ENCODE data around the gene ALDH18A1.
"Not testable (repeated sequence)": the region's sequence is repeated elsewhere in the genome, so short reads cannot be mapped to it uniquely, and the experiment has no call there.

ALDH18A1 gene

DNA sequence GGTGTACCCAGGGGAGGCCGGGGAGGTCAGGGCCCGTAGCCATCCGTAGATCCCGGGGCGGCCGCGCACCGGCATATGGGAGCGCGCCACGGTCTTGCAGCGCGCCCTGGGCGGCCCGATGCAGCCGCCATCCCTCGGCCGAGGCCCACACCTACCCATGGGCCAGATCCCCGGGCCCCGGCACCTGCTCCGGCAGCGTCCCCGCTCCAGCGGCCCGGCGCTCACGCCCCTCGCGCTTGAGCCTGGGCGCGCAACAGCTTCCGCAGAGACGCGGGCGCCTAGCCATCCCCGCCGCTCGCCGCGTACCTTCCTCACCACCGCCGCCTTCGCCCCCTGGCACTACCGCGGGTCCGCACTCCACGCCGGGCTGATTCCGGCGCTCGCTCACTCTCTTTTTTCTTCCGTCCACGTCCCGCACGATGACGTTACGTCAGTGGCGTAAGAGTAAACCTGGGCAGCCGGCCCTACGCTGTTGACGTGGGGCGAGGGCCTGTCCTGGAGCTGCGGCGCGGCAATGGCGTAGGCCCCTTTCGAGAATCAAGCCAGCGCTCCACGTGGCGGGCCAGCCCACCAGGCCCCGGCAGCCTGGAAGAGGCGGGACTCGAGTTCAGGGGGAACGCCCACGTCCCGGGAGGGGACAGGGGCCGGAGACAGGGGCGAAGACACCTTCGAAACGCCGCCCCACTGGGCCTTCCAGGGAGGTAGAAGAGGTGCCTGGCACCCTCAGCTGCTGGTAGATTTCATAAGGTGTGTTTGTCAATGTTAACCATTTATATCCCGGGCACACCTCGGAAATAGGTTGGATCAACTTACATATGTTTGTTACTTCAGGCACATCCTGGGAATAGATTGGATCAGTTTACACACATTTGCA, at the start of gene ALDH18A1:
ALDH18A1 (minus strand) TSS at position 421 of the 874 bp plus-strand sequence. CDS start 3,334 bp downstream, outside the sequence.
- peak; percentile 88 for DNase-seq (ENCODE audit: low read depth)

DNA sequence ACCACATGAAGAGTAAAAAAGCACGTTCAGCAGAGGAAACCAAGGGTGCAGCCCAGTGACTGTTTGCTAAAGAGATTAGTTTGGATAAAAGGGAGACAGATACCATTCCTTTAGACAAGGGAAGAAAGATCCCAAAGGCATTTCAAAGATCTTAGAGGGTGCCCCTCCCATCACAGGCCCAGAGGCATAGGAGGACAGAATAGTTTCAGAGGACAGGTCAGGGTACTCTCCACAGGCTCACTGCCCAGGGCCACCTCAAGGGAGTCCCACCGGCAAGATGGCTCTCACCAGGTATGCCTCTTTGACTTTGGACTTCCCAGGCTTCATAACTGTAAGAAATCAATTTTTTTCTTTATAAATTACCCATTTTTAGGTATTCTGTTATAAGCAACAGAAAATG, 41.9 kb upstream of the ALDH18A1 start:
- DNase-seq (ENCODE audit: low read depth) = no peak

DNA sequence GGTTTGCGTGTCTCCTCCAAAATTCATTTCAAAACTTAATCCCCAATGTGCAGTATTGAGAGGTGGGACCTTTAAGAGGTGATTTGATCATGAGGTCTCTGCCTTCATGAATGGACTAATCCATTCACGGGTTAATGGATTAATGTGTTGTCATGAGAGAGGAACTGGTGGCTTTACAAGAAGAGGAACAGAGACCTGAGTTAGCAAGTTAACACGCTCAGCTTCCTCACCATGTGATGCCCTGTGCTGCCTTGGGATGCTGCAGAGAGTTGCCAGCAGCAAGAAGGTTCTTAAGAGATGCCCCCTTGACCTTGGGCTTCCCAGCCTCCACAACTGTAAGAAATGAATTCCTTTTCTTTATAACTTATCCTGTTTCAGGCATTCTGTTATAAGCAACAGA, 40.9 kb upstream of the ALDH18A1 start:
- DNase-seq (ENCODE audit: low read depth) = no peak

DNA sequence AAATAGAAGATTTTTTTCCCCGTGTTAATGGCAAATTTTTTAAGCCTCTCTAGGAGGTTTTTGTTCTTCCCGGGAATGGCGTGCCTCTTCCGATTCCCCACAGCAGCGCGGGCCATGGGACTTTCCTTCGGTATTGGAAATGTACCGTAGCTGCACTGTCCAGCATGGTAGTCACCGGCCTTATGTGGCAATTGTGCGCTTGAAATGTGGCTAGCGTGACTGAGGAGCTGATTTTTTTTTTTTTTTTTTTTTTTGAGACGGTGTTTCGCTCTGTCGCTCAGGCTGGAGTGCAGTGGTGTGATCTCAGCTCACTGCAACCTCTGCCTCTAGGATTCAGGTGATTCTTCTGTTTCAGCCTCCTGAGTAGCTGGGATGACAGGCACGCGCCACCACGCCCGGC, 38.2 kb upstream of the ALDH18A1 start:
- DNase-seq (ENCODE audit: low read depth) = no peak

DNA sequence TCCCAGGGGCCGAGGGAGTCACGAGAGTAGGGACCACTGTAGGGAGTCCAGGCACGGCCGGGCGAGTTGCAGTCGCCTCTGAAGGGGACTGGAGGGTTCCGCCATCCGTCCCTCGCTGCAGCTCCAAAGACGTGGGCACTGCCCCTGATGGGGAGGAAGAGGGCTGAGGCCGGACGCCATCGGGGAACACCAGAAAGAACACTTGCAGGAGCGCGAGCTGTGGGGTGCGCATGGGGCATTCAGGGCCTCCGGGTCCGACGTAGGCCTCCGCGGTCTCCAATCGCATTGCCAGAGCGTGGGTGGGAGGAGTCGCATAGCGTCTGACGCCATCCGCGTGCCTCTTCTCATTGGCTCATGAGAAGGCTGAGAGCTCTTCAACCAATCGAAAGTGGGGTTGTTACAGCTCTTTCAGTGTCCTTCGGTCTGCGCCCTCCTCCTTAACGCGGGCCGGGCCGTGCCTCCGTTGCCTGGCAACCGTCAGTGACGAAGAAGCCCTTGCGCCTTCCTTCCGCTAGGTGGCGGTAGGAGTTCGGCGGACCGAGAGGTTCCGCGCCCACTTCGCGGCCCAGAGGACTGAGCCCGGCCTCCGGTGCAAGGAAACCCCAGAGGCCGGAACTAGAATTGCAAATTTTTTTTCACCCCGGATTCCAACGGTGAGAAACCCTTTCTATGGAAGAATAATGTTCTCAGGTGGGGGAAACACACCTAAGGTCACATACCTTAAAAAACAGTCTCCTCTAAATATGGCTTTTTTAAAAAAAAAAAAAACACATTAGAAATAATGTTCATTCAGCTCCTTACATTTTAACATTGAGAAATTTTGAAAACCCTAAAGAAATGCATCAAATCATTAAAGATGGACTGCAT, 37.4 kb upstream of the ALDH18A1 start, which contains the start of gene TCTN3:
TCTN3 (minus strand) TSS at position 260 of the 867 bp plus-strand sequence; CDS start at position 232, 28 bp downstream.
- peak; percentile 99 for DNase-seq (ENCODE audit: low read depth)

DNA sequence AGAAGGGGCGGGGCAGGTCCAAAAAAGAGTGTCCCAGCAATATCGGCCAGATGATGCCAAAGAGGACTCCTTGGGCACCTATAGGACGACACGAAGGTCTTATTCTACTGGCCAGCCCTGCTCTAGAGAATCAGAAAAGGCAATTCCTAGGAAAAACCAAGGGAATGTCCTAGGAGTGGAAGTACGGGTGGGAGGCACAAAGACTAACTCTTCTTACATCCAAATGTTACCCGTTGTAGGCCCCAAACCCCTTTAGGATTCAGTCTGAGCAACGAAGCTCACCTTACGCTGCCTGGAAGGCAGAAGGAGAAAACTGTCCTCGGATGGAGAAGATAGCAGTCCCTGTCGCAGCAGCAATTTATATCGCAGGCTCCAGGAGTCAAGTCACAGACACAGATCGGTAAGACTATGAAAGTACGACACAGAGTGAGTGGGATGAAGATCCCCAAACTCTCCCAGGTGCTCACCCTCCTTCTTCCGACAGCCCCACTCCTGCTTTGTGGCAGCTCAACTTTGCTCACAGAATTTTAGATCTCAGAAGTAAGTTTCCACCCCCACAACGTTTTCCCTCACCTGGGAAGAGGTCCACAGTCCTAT, 36.7 kb upstream of the ALDH18A1 start:
- peak; percentile 3 for DNase-seq (ENCODE audit: low read depth)

DNA sequence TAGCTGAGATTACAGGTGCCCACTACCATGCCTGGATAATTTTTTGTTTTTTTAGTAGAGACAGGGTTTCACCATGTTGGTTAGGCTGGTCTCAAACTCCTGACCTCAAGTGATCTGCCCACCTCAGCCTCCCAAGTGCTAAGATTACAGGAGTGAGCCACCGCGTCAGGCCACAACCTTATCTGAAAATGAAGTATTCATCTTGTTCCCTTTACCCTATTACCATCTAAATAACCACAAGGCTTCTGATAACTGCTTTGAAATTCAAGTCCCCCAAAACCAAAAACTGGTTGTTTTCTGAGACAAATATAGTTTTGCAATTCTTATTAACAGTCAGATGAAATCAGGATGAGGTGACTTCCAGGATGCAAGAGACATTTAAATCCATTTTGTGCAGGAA, 34.8 kb upstream of the ALDH18A1 start:
- DNase-seq (ENCODE audit: low read depth) = no peak

DNA sequence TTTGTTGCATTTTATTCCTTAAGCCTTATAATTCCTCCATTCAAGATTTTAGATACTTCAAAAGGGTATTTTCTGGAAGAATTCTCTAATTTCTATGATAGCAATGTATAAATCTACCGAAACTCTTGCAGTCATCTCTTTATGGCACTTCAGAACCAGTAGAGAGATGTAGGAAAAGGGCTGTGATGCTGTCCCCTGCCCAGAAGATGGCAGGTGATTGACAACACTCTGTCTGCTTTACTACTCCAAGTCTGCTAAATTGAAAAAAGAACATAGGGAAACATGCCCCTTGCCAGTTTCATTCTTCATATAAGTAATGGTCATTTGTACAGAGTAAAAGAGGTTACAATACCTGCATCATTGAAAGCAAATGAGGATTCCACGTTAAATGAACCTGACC, 32.1 kb upstream of the ALDH18A1 start:
- DNase-seq (ENCODE audit: low read depth) = no peak

DNA sequence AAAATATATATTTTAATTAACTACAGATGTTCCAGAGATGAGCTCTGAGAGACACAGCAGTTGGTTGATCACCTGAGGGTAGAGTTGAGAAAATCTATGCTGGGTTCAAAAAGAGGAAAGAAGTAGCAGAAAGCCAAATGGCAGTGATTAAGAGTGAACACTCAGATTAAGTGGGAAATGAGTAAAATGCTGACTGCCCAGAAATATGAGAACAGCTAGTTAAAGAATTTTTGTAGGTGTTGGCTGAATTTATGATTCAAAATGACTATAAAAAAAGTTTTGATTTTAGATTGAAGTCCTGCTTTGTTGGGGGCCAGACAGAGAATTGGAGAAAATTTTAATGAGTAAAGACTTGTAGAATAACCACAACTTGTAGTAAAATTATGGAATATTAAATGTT, 27.5 kb upstream of the ALDH18A1 start:
- DNase-seq (ENCODE audit: low read depth) = no peak

DNA sequence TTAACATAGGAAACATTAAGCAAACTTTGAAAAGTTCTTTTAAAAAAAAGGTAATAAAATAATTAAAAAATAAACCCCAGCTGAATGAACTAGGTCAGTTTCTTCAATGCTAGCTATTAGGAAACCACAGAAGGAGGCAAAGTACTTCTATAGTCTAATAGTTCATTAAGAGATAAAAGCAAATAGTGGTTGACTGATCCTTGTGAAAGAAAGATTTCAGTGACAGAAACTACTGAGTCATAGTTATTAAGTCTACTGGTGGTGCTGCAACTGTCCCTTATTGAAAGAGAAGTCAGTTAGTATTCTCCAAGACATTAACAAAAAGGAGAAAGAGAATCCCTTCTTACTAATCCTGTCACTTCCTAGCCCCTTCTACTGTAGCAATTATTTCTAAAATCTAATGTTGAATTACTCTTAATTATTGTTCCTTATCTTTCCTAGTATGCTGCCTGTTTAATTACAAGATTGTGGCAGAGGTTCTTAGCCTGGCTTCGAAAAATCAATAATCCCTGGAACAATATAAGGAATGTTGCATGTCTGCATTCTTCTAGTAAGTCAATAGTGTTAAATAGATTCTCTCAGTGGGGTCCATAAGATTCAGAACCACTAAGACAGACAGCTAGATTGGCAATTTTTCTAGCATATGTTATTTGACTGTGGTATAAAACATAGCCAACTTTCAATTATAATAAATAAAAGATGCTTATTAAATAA, 19.0 kb upstream of the ALDH18A1 start:
- DNase-seq (ENCODE audit: low read depth) = no peak

DNA sequence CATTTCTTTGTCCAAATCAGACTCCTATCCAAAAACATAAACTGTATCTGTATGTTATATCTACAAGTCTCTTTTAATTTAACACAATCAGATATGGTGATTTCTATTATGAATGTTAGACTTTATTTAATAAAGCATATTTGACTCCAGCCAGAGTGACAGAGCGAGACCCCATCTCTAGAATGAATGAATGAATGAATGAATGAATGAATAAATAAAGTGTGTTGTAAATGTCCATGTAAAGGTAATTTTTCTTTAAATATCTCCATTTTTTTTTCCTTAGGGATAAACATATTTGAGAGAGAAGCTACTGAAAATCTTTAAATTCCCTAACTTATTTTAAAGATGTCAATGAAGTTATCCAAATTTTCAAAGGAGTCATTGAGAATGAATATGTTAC, 18.1 kb upstream of the ALDH18A1 start:
- DNase-seq (ENCODE audit: low read depth) = no peak

DNA sequence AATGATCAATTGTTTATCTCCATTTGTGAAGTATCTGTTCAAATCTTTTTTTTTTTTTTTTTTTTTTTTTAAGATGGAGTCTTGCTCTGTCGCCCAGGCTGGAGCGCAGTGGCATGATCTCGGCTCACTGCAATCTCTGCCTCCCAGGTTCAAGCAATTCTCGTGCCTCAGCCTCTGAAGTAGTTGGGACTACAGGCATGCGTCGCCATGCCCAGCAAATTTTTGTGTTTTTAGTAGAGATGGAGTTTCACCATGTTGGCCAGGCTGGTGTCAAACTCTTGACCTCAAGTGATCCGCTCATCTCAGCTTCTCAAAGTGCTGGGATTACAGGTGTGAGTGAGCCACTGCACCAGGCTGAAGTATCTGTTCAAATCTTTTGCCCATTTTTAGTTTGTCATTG, 16.1 kb upstream of the ALDH18A1 start:
- not testable (repeated sequence) for DNase-seq (ENCODE audit: low read depth)

DNA sequence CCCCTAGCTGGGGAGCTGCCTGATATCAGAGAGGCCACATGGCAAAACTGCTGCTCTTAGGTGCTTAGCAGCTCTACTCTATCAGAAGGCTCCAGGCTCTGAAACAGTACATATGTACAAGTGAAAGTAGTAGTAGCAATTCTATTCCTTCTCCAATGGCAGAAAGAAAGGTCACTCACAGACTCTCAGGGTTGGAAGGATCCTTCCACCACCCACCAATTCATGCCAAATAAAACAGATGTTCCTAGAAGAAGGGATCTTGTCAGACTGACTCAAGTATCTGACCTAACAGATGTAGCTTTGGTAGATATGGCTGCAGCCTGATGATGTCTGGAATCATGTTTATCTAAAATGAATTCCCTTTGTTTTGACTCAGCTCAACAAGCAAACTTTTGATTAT, 8.0 kb upstream of the ALDH18A1 start:
- peak; percentile 15 for DNase-seq (ENCODE audit: low read depth)

DNA sequence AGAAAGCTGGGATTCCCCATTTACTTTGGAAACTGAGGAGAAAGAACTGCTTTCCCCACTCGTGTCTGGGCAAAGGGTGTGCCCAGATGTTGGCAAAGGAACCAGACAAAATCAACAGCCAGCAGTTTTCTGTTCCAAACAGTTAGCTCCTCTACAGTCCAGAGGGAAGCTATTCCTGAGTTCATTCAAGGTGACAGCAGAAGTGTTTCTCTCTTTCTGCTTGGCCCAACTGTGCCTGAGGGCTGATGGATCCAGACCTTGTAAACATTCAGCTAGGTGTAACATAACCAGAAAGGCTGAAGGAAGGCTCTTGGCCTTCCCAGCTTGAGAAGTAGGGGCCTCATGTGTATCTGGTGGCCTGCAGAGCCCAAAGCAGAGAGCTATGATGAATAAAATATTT, 7.0 kb upstream of the ALDH18A1 start:
- no peak for DNase-seq (ENCODE audit: low read depth)

DNA sequence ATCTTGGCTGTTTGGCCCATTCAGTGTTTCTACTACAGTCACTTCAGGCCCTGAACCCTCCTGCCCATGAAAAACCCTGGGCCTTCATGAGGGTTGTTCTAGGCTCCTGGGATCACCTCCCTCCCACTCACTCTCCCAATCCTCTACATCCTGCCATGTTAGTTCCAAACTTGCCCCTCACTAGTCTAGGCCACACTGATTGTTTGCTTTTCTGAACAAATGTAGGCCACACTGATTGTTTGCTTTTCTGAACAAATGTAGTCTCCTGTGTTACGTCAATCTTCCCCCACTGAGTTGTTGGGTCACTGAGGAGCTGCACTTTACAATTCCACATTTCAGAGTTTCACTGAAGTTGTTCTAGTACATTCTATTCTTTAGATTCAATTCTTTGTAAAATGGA, 5.3 kb upstream of the ALDH18A1 start:
- DNase-seq (ENCODE audit: low read depth) = no peak

DNA sequence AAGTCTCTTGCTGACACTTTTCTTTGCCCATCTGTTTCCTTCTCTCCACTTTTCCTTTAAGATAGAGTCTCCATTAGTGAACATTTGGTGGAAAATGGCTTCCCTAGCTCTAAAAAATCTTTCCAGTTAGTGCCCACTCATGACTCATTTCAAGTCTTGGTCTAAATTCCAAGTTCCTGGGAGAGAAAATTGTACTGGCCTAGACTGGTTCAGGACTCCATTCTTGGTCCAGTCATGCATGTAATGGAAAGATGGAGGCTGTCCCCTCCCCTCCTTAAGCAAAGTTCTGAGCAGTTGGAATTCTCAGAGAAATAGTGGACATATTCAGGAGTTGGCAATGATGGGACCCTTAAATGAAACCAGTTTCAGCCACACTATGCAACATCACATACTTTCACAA, 3.8 kb upstream of the ALDH18A1 start:
- peak; percentile 35 for DNase-seq (ENCODE audit: low read depth)

DNA sequence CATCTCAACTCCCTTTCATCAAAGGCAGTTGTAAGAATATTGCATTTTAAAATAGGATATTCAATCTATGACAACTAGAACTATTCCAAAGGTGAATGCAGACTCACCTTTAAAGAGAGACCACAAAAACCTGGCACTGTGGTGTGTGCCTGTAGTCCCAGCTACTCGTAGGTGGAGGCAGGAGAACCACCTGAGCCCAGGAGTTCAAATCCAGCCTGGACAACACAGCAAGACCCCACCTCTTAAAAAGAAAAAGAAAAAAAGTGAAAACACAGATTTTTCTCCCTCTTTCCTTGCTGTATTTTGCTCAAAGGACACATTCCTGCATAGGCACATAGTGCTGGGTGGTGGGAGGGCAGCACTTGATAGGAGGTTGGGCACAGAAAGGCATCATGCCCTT, 739 bp upstream of the ALDH18A1 start:
- DNase-seq (ENCODE audit: low read depth) = no peak

DNA sequence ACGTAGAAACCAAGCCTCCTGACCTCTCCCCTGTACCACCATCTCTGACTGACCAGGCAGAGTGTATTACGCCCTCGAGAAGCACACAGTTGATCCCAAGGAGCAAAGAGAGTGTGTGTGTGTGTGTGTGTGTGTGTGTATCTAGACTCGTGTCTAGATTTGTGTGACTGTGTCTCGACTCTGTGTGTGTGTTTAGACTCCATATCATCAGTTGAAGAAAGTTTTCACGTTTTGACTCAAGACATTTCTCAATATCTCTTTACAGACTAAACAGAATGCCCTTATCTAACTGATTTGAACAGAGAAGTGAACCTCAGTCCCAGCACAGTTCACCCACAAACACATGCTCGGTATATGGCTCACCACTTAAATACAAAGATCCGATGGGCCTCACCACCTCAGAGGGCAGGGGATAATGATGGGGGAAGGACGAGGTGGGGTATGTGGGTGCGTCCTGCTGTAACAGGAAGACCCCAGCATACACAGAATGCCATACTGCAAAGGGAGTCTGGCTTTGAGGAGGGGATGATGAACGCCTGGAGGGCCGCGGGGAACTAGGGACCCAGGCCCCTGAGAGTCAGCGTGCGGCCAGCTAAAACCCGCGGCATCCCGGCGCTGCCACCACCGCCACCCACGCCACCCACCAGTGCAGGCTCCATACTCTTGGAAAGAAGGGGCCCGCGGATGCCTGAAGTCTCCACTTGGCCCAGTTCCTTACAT, 780 bp downstream of the ALDH18A1 start:
- DNase-seq (ENCODE audit: low read depth) = peak; percentile 46

DNA sequence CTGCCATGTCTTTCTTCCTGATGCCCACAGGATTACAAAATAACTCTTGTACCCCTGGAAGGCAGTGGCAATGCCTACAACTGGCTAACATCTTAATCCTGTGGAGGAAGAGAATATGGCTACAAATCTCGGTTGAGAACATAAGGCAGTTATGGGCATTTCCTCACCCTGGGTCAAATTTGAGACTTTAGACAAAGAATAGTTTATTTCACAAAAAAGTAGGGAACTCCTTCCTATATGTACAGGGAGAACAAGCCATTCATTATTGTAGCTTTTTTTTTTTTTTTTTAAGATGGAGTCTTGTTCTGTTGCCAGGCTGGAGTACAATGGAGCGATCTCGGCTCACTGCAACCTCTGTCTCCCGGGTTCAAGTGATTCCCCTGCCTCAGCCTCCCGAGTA, 2.6 kb downstream of the ALDH18A1 start:
- DNase-seq (ENCODE audit: low read depth) = no peak

DNA sequence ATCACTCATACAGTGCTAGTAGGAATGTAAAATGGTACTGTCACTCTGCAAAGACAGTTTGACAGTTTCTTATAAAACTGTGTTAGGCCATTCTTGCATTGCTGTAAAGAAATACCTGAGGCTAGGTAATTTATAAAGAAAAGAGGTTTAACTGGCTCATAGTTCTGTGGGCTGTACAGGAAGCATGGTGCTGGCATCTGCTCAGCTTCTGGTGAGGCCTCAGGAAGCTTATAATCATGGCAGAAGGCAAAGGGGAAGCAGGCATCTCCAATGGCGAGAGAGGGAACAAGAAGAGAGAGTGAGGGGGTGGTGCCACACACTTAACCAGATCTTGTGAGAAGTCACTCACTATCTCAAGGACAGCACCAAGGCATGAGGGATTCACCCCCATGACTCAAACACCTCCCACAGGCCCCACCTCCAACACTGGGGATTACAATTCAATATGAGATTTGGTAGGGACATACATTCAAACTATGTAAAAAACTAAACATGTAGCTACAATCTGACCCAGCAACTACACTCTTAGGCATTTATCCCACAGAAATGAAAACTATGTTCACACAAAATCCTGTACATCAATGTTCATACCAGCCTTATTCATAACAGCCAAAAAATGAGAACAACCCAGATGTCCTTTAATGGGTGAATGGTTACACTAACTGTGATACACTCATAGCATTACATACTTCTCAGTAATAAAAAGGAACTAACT, 5.0 kb downstream of the ALDH18A1 start:
- no peak for DNase-seq (ENCODE audit: low read depth)

DNA sequence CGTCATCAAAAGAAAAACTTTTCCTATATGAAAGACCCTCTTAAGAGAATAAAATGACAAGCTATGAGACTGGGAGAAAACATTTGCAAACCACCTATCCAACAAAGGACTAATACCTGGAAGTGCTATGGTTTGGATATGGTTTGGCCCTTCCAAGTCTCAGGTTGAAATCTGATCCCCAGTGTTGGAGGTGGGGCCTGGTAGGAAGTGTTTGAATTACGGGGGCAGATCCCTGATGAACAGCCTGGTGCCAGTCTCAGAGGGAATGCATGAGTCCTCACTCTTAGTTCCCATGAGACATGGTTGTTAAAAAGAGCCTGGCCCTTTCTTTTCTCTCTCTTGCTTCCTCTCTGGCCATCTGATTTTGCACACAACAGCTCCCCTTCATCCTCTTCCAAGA, 6.3 kb downstream of the ALDH18A1 start:
- no peak for DNase-seq (ENCODE audit: low read depth)
